HEK293 (cell line): ENCODE results near the gene RSBN1L.

Experiments used
- CTCF ChIA-PET: fragments of 350-600 bp; formaldehyde crosslinking; extraction: SDS; loops from one replicate; lab custom pipeline; 2021; ENCODE audit warnings: antibody characterized with exemption; lab: Yijun Ruan, JAX
- POLR2A ChIA-PET: fragments of 300-600 bp; formaldehyde crosslinking; extraction: SDS; loops from one replicate; lab custom pipeline; 2020; ENCODE audit warnings: antibody characterized with exemption, inconsistent platforms; lab: Yijun Ruan, JAX
- H3K27ac ChIP-seq: fragments of 200-500 bp; sonication (Bioruptor generic); 2 replicates; pipeline ENCODE4 v1.5.1; 2014; ENCODE audit warnings: low read depth, low read length, control low read depth, inconsistent platforms; ENCODE audit errors: extremely low read depth
- H3K36me3 ChIP-seq, 2 experiments: fragments of 200-500 bp in 1 of 2; sonication (Bioruptor generic) in 1 of 2; 1 replicate in 1 of 2; 2 replicates in 1 of 2; pipeline ENCODE4 v1.5.1; 2014 to 2017; ENCODE audit warnings: inconsistent platforms in 2 of 2, low read length in 2 of 2; ENCODE audit not compliant: control insufficient read depth in 2 of 2, insufficient read depth in 1 of 2
- H3K4me1 ChIP-seq: fragments of 200-500 bp; sonication (Bioruptor generic); 2 replicates; pipeline ENCODE4 v1.5.1; 2014; ENCODE audit warnings: mild to moderate bottlenecking, low read length, inconsistent platforms; ENCODE audit not compliant: control insufficient read depth, insufficient read depth
- H3K4me3 ChIP-seq: 2 replicates; pipeline ENCODE4 v1.5.1; 2011; ENCODE audit warnings: low read depth, mild to moderate bottlenecking, control low read depth, low read length, moderate library complexity
- H3K9me3 ChIP-seq: fragments of 200-500 bp; sonication (Bioruptor generic); 2 replicates; pipeline ENCODE4 v1.5.1; 2014; ENCODE audit warnings: low read depth, low read length, inconsistent platforms; ENCODE audit not compliant: control insufficient read depth, insufficient read depth
- AEBP2 ChIP-seq: fragments of 450-650 bp; formaldehyde crosslinking; IDR thresholded peaks from 2 replicates; pipeline ENCODE4 v1.5.1; 2016; ENCODE audit warnings: missing biosample characterization, missing genetic modification characterization, borderline replicate concordance
- KLF16 ChIP-seq: fragments of 450-650 bp; formaldehyde crosslinking; IDR thresholded peaks from 2 replicates; pipeline ENCODE4 v1.5.1; 2017; ENCODE audit warnings: missing biosample characterization, missing genetic modification characterization
- PBX3 ChIP-seq: sonication (generic); formaldehyde crosslinking; IDR thresholded peaks from 2 replicates; pipeline ENCODE4 v1.8.1; 2022; ENCODE audit warnings: mild to moderate bottlenecking, moderate library complexity, missing genetic modification reagents
- ZBTB48 ChIP-seq: fragments of 450-650 bp; formaldehyde crosslinking; IDR thresholded peaks from 2 replicates; pipeline ENCODE4 v1.5.1; 2016; ENCODE audit warnings: missing biosample characterization, missing genetic modification characterization
- ZFP37 ChIP-seq: fragments of 450-650 bp; formaldehyde crosslinking; IDR thresholded peaks from 2 replicates; pipeline ENCODE4 v1.5.1; 2016; ENCODE audit warnings: missing biosample characterization, missing genetic modification characterization
- ZNF138 ChIP-seq: fragments of 450-650 bp; formaldehyde crosslinking; IDR thresholded peaks from 2 replicates; pipeline ENCODE4 v1.5.1; 2016; ENCODE audit warnings: missing biosample characterization, missing genetic modification characterization, borderline replicate concordance
- ZNF155 ChIP-seq: fragments of 450-650 bp; formaldehyde crosslinking; IDR thresholded peaks from 2 replicates; pipeline ENCODE4 v1.5.1; 2016; ENCODE audit warnings: missing biosample characterization, missing genetic modification characterization
- ZNF169 ChIP-seq: fragments of 450-650 bp; formaldehyde crosslinking; IDR thresholded peaks from 2 replicates; pipeline ENCODE4 v1.5.1; 2016; ENCODE audit warnings: missing biosample characterization, missing genetic modification characterization
- ZNF223 ChIP-seq: fragments of 450-650 bp; formaldehyde crosslinking; IDR thresholded peaks from 2 replicates; pipeline ENCODE4 v1.5.1; 2016; ENCODE audit warnings: missing biosample characterization, missing genetic modification characterization
- ZNF335 ChIP-seq: fragments of 450-650 bp; formaldehyde crosslinking; conservative IDR thresholded peaks from 2 replicates; pipeline ENCODE4 v1.5.1; 2016; ENCODE audit warnings: missing biosample characterization, missing genetic modification characterization
- ZNF518A ChIP-seq: fragments of 450-650 bp; formaldehyde crosslinking; conservative IDR thresholded peaks from 2 replicates; pipeline ENCODE4 v1.5.1; 2016; ENCODE audit warnings: low read depth, missing biosample characterization, missing genetic modification characterization
- ZNF548 ChIP-seq: fragments of 450-650 bp; formaldehyde crosslinking; IDR thresholded peaks from 2 replicates; pipeline ENCODE4 v1.5.1; 2016; ENCODE audit warnings: missing biosample characterization, missing genetic modification characterization
- ZNF664 ChIP-seq: fragments of 450-650 bp; formaldehyde crosslinking; IDR thresholded peaks from 2 replicates; pipeline ENCODE4 v1.5.1; 2016; ENCODE audit warnings: missing biosample characterization, missing genetic modification characterization
- ZNF791 ChIP-seq: fragments of 450-650 bp; formaldehyde crosslinking; IDR thresholded peaks from 2 replicates; pipeline ENCODE4 v1.5.1; 2016; ENCODE audit warnings: missing biosample characterization, missing genetic modification characterization
- ZNF792 ChIP-seq: fragments of 450-650 bp; formaldehyde crosslinking; IDR thresholded peaks from 2 replicates; pipeline ENCODE4 v1.5.1; 2016; ENCODE audit warnings: missing biosample characterization, missing genetic modification characterization

Gene RSBN1L

GRCh38 chr7:77831481-77831880 is 135.2 kb downstream of the RSBN1L start (continued):
- TF ChIP-seq ZNF155 (tag by site-specific recombination) (no peak), ZNF223 (no peak), PBX3 (CRISPR knock-in tag) (no peak), ZNF518A (tag by site-specific recombination) (no peak), ZFP37 (tag by site-specific recombination) (no peak), ZBTB48 (tag by site-specific recombination) (no peak)

DNA sequence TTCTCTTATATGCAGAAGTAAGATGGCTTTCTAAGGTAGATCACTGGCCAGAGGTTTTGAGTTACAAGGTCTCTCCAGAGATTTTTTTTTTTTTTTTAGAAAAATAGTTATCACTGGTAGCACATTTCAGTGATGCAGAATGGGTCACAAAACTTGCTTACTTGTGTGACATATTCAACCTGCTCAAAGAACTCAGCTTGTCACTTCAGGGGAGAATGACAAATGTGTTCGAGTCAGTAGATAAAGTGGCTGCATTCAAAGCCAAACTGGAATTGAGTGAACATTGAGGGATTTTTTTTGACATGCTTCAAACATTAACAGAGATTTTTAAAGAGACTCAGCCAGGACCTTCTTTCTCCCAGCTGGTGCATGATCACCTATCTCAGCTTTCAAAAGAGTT is 135.7 kb downstream of the RSBN1L start:
- Histone ChIP-seq H3K27ac (no peak overlapping the region), H3K9me3 (no peaks in the 10 kb centered on the region), H3K36me3 (no peaks in the 10 kb centered on the region; a peak in 1 of 3 replicates), H3K4me1 (no peaks in the 10 kb centered on the region)
- ChIA-PET POLR2A (no interaction called here), CTCF (interaction anchor here (0.6 kb wide), 1 partner anchor 35 kb away, joined by 5 read pairs; no protein-coding TSS in a partner anchor)
- TF ChIP-seq ZNF548, result no peak
- TF ChIP-seq ZNF138 (tag by site-specific recombination), result no peak
- TF ChIP-seq ZNF664 (tag by site-specific recombination), result no peak
- TF ChIP-seq ZNF335 (tag by site-specific recombination), result no peak
- TF ChIP-seq ZNF792 (tag by site-specific recombination), result no peak
- no peak for TF ChIP-seq AEBP2 (tag by site-specific recombination)
- TF ChIP-seq ZNF169 (tag by site-specific recombination), result no peak
- TF ChIP-seq ZNF791 (tag by site-specific recombination), result no peak
- TF ChIP-seq KLF16 (tag by site-specific recombination), result no peak
- TF ChIP-seq, all 188 proteins: peak for 0
- no peak overlapping the region for H3K4me3 ChIP-seq
